Measurements from ENCODE around the gene GARIN6.
"Not testable (repeated sequence)": the region's sequence is repeated elsewhere in the genome, so short reads cannot be mapped to it uniquely, and the experiment has no call there.

GARIN6 gene

GRCh38 chr12:99647453-99647852 is at the start of gene GARIN6:
Gene GARIN6 (plus strand): TSS chr12:99647753. CDS start chr12:99648175, 422 bp downstream.
- DNase-seq = no peak

GRCh38 chr12:99598785-99599184 is 48.8 kb upstream of the GARIN6 start:
- no peak for DNase-seq

GRCh38 chr12:99600388-99600787 is 47.2 kb upstream of the GARIN6 start:
- no peak for DNase-seq

GRCh38 chr12:99609455-99610181 is 37.9 kb upstream of the GARIN6 start:
- no peak for DNase-seq

- no peak for DNase-seq
These were observed 36.4 kb upstream of the GARIN6 start for GRCh38 chr12:99611117-99611516.

- DNase-seq = no peak
These were observed 36.0 kb upstream of the GARIN6 start for GRCh38 chr12:99611599-99611998.

GRCh38 chr12:99618657-99619056 is 28.9 kb upstream of the GARIN6 start:
- no peak for DNase-seq

GRCh38 chr12:99619389-99620158 is 28.0 kb upstream of the GARIN6 start:
- DNase-seq = no peak

GRCh38 chr12:99620159-99620479 is 27.4 kb upstream of the GARIN6 start:
- DNase-seq = no peak

GRCh38 chr12:99624591-99624990 is 23.0 kb upstream of the GARIN6 start:
- DNase-seq = not testable (repeated sequence)

- no peak for DNase-seq
These were observed 20.1 kb upstream of the GARIN6 start for GRCh38 chr12:99627459-99627858.

- no peak for DNase-seq
These were observed 2.9 kb upstream of the GARIN6 start for GRCh38 chr12:99644629-99645028.

GRCh38 chr12:99648183-99648582 is 630 bp downstream of the GARIN6 start:
- no peak for DNase-seq

- DNase-seq = no peak
These were observed 2.0 kb downstream of the GARIN6 start for GRCh38 chr12:99649551-99649950.

GRCh38 chr12:99658671-99659349 is 11.3 kb downstream of the GARIN6 start:
- no peak for DNase-seq

GRCh38 chr12:99670635-99671034 is 23.1 kb downstream of the GARIN6 start:
- no peak for DNase-seq

- no peak for DNase-seq
These were observed 32.7 kb downstream of the GARIN6 start for GRCh38 chr12:99680276-99680675.

- no peak for DNase-seq
These were observed 38.6 kb downstream of the GARIN6 start for GRCh38 chr12:99686142-99686541.

GRCh38 chr12:99695050-99695449 is 47.5 kb downstream of the GARIN6 start:
- DNase-seq = no peak
